OCI-LY7 (cell line): Measurements from ENCODE around the gene APLP2.

ENCODE experiments used
- CTCF ChIP-seq: fragments of 200-600 bp; sonication (generic); conservative IDR thresholded peaks from 2 replicates; pipeline ENCODE4 v1.5.1; 2014; ENCODE audit warnings: mild to moderate bottlenecking, antibody characterized with exemption, low read length, moderate library complexity, mixed read lengths
- EZH2phosphoT487 ChIP-seq: fragments of 200-600 bp; sonication (generic); IDR thresholded peaks from 2 replicates; pipeline ENCODE4 v1.6.1; 2018; ENCODE audit warnings: low read depth, borderline replicate concordance, mild to moderate bottlenecking, mixed run types, antibody characterized with exemption, low read length, moderate library complexity, mixed read lengths

GRCh38 chr11:130160498-130161155 lies 90.9 kb downstream of the APLP2 start:
- TF ChIP-seq CTCF (no peak), EZH2phosphoT487 (no peak)
